GM21447 (cell line): ENCODE measurements around the gene ZNF467.

Experiments
- ATAC-seq: cut with Tn5 transposase; IDR thresholded peaks from one replicate; pipeline ENCODE4 v1.9.1; 2021; ENCODE audit not compliant: unreplicated experiment

Gene ZNF467

DNA sequence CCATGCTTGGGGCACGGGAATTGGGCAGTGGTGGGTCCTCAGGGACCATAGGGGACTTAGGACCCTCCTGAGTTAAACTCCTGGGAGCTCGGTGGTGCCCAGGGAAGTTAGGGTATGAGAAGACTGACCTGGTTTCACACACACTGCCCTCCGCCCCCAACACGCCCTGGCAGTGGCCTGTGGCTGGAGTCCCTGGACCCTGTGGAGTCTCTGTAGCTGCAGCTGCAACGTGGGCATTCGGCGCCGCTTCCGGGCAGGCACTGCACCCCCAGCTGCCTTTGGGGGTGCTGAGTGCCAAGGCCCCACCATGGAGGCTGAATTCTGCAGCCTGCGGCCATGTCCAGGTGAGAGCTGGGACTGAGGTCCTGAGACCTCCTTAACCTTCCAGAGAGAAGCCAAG lies 34.9 kb upstream of the ZNF467 start:
- ATAC-seq = no peak

DNA sequence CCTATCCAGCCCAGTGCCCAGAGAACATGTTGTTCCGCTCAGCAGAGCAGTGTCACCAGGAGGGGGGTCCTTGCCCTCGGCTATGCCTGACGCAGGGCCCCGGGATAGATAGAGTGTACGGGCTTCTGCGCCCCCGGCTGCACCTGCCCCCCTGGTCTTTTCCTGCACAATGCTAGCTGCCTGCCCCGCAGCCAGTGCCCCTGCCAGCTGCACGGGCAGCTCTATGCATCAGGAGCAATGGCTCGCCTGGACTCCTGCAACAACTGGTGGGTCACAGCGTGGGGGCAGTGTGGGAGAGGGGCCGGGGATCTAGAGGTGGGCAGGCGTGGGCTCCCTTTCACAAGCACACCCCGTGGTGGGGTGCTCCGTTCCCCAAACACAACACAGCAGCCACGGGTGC lies 33.3 kb upstream of the ZNF467 start:
- no peak for ATAC-seq

DNA sequence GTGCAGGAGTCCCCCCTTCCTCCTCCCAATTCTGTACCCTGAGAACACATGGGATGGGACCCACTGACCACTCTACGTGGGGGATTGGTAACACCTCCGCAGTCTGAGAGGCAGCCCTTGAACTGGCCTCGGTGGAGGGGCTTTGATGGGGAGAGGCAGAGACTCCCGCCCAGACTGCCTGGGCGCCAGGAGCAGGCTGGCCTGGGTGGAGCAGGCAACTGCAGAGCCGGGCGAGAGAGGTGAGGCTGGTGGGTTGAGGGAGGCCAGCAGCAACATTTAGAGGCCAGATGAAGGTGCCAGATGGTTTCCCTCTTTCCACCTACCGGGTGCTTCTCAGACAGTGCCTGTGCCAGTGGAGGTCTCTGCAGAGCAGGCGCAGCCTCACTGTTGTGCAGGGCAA lies 30.7 kb upstream of the ZNF467 start:
- ATAC-seq = no peak

DNA sequence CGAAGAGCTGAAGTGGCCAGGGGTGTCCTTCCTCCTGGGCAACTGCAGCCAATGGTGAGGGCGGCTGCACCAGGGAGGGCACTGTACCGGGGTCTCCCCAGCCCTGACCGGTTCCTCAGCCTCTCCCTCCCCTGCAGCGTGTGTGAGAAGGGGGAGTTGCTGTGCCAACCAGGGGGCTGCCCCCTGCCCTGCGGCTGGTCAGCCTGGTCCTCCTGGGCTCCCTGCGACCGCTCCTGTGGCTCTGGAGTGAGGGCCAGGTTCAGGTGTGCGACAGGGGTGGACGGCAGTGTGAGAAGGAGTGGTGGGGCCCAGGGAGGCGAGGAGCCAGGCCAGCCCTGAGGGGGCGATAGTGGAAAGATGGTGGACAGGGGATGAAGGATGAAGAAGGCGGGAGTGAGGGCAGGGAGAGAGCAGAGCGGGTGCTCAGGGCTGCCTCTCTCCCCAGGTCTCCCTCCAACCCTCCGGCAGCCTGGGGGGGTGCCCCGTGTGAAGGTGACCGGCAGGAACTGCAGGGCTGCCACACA lies 30.2 kb upstream of the ZNF467 start:
- ATAC-seq = no peak

DNA sequence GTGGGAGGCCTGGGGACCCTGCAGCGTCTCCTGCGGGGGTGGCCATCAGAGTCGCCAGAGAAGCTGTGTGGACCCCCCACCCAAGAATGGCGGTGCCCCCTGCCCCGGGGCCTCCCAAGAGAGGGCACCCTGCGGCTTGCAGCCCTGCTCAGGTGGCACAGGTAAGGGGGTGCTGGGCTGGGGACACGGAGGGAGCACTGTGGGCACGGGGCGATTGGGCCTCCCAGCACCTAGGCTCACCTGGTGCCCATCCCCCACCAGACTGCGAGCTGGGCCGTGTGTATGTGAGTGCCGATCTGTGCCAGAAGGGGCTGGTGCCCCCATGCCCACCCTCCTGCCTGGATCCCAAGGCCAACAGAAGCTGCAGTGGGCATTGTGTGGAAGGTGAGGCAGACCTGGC lies 29.6 kb upstream of the ZNF467 start:
- ATAC-seq = no peak

DNA sequence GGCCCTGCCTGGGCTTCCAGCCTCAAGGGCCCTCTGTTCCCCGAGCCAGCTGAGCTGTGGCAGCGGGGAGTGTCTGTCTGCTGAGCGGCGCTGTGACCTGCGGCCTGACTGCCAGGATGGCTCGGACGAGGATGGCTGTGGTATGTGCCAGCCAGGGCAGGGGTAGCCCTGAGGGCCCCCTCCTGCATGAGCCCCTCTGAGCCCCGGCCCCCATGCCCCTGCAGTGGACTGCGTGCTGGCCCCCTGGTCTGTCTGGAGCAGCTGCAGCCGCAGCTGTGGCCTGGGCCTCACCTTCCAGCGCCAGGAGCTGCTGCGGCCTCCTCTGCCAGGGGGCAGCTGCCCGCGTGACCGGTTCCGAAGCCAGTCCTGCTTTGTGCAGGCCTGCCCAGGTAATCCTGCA lies 28.4 kb upstream of the ZNF467 start:
- ATAC-seq = no peak

DNA sequence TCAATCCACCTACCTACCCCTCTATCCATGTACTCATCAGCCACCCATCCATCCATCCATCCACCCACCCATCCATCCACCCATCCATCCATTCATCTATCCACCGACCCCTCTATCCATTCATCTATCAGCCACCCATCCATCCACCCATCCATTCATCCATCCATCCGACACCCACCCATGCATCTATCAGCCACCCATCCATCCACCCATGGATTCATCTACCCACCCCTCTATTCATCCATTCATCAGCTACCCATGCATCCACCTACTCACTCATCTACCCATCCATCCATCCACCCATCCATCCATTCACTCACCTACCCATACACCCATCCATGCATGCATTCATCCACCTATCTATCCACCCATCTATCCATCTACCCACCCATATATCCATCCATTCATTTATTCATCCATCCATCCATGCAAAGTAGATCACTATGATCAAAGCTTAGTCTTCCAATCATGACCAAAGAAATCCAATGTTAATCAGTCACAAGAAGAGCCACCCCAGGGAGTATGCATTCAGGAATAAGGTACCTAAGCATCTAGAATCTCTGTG lies 27.7 kb upstream of the ZNF467 start:
- ATAC-seq = no peak

DNA sequence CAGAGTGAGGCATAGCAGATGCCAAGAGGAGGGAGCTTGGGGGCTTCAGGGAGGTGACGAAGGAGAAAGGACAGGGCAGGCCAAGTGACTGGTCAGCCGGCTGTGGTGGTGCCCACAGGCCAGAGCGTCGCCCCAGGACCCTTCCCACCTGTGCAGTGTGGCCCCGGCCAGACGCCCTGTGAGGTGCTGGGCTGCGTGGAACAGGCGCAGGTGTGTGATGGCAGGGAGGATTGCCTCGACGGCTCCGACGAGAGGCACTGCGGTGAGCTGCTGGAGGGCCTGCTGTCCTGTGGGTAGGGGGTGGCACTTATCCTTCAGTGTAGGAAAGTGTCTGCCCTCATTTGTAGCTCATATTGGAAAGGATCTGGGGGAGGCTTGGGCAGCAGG lies 26.8 kb upstream of the ZNF467 start:
- ATAC-seq = no peak

DNA sequence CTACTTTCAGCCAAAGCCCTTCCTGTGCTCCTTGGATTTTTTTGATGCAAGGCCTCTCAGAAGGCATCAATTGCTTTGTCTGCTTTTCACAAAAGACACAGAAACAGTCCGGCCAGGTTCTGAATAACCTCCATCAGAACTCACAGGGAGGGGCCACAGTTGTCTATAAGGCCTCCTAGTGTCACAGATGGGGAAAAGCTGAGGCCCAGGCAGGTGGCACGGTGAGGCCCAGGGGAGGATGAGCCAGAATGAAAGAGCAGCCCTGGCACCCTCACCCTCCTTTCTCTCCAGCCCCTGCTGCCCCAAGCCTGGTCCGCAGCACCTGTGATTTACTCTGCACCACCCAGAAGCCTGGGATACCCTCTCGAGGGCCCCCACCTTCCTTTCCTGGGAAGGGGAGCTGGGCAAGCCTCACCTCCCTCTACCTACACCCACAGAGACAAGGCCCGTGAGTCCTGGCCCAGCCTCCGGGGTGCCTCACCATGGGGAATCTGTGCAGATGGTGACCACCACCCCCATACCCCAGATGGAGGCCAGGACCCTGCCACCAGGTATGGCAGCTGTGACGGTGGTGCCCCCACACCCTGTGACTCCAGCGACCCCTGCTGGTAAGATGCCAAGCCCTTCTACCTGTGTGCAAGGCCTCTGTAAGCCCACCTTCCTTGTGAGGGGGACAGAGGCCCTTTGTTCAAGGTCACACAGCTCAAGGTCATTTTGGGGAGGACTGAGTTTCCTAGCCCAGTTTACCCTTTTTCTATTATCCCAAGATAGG lies 26.2 kb upstream of the ZNF467 start:
- ATAC-seq = no peak

DNA sequence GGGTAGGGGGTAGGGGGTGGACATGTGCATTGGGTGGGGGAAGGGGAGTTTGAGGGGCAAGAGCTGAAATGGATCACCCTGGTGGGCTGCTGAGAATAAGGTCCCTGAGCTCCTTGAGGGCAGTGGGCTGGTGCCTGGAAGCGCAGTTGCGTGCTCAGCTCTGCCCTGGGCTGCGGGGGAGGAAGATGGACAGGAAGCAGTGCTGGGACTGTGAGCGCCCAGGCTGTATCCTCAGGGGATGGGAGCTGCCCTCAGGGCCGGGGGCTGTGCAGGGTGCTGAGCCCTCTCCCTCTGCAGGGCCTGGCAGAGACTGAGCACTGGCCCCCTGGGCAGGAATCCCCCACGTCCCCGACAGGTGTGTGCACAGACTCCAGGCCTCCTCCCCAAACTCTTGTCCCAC lies 24.4 kb upstream of the ZNF467 start:
- no peak for ATAC-seq

DNA sequence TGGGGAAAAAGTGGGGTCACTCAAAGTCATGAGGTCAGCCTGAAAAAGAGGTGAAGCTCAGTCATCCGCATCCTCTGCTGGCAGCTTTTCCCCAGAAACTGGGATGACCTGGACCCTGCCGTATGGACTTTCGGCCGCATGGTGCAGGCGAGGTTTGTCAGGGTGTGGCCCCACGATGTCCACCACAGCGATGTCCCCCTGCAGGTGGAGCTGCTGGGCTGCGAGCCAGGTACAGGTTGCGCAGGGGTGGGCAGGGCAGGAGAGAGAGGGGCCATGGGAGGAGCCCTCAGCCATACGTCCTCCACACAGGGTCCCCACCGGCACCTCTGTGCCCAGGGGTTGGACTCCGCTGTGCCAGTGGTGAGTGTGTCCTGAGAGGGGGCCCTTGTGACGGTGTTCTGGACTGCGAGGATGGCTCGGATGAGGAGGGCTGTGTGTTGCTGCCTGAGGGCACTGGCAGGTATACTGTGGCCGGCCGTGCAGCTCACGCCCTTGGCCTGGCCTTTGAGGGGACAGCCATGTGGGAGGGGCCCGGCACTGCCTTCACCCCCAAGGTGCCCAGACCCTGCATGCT lies 23.0 kb upstream of the ZNF467 start:
- ATAC-seq = no peak

DNA sequence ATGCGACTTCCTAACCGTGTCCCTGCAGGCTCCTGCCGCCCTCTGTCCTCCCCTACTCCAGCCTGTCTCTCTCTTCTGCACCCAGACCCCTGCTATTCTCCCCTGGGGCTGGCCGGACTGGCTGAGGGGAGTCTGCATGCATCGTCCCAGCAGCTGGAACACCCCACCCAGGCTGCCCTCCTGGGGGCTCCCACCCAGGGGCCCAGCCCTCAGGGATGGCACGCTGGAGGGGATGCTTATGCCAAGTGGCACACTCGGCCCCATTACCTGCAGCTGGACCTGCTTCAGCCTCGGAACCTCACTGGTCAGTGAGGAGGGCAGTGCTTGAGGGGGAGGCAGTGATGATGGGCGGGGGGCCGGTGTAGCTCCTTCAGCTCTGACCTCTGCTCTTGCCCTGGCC lies 21.7 kb upstream of the ZNF467 start:
- no peak for ATAC-seq

DNA sequence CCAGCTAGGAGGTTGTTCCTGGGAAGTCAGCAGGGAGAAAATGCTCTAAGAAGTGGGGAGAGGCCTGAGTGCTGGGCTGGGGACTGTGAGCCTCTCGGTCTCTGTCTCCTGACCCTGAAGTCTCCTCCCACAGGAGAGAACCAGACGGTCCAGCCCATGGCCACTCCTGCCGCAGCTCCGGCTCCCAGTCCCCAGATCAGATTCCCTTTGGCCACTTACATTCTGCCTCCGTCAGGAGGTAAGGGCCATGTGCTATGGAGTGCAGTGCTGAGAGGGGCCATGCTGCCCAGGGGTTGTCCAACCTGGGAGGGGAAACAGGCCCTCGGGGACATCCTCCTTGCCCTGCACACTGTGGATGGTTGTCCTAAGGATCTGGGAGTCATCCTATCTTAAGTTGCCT lies 21.3 kb upstream of the ZNF467 start:
- ATAC-seq = no peak

DNA sequence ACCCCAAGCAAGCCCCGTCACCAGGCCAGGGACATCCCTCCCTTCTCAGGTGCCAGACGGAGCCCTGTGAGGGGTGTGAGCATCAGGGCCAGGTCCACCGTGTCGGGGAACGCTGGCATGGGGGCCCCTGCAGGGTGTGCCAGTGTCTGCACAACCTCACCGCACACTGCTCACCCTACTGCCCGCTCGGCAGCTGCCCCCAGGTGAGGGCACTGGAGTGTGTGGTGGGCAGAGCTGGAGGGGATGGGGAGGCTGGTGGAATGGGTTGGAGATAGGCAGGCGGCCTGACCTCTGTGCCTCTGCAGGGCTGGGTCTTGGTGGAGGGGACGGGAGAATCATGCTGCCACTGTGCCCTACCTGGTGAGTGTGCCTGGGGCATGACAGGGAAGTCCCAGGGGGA lies 19.9 kb upstream of the ZNF467 start:
- ATAC-seq = no peak

DNA sequence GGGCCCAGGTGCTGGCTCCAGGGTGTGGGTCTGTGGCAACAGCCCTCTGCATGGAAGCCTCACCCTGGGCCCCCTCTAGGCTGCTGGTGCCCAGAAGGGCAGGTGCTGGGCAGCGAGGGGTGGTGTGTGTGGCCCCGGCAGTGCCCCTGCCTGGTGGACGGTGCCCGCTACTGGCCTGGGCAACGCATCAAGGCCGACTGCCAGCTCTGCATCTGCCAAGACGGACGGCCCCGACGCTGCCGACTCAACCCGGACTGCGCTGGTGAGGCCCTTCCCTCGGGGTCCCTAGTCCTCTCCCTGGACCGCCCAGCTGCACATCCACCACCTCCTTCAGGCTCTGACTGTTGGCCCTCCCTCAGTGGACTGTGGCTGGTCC lies 18.8 kb upstream of the ZNF467 start:
- no peak for ATAC-seq

DNA sequence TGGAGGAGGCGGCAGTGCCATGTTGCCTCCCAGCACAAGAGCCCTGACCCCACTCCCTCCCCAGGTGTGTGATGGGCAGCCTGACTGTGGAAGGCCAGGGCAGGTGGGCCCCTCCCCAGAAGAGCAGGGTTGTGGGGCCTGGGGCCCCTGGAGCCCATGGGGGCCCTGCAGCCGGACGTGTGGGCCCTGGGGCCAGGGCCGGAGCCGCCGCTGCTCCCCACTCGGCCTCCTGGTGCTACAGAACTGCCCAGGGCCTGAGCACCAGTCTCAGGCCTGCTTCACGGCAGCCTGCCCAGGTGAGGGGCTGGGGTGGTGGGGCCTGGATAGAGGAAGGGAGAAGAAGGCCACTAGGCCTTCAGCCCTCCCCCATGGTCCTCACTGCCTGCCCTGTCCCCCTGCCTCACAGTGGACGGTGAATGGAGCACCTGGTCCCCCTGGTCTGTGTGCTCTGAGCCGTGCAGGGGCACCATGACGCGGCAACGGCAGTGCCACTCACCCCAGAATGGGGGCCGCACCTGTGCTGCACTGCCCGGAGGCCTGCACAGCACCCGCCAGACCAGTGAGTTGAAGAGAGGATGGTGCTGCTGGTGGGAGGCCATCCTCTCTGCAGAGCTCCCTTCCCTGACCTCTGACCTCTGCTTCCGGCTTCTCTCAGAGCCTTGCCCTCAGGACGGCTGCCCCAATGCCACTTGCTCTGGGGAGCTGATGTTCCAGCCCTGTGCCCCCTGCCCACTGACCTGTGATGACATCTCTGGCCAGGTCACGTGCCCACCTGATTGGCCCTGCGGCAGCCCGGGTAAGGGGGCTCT lies 18.2 kb upstream of the ZNF467 start:
- ATAC-seq = no peak

DNA sequence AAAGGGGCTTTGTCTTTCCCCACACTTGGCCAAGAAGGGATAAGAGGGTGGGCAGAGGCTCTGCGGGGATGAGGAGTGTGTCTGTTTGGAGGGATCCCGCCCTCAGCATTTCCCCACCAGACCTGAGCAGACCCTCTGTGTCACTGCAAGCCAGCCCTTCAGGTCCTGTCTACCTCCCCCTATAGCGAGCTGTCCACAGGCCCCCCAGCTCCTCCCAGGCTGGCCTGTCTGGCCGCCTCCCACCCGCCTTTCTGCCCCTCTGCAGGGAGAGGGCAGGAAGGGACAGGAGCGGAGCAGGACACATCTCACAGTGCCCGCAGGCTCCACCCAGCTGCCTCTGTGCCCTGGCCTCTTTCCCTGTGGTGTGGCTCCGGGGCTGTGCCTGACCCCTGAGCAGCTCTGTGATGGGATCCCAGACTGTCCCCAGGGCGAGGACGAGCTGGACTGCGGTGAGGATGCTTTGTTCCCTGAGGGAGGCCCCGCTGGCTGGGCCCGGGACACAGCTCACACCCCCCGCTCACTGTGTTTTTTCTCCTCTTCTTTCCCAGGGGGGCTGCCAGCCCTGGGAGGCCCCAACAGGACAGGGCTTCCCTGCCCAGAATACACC lies 17.5 kb upstream of the ZNF467 start:
- ATAC-seq = no peak

DNA sequence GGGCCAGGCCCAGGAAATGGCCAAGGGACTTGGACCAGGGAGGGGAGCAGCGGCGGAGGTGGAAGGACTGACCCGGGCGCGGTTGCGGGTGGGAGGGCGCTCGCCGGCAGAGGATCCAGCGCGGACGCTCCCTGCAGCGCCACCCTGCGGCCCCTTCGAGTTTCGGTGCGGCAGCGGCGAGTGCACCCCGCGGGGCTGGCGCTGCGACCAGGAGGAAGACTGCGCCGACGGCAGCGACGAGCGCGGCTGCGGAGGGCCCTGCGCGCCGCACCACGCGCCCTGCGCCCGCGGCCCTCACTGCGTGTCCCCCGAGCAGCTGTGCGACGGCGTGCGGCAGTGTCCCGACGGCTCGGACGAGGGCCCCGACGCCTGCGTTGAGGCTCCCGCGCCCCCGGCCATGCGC lies 16.8 kb upstream of the ZNF467 start:
- ATAC-seq = no peak

DNA sequence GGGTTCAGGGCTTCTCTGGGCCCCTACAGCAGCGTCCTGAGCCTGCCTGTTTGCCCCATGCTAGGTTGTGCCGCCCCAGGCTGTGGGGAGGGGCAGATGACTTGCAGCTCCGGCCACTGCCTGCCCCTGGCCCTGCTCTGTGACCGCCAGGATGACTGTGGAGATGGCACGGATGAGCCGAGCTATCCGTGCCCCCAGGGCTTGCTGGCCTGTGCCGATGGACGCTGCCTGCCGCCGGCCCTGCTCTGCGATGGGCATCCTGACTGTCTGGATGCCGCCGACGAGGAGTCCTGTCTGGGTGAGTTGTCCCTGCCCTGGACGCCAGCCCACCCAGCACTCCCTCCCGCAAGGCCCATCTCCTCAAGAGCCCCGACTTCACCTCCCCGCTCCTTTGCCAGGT lies 15.7 kb upstream of the ZNF467 start:
- ATAC-seq = no peak

DNA sequence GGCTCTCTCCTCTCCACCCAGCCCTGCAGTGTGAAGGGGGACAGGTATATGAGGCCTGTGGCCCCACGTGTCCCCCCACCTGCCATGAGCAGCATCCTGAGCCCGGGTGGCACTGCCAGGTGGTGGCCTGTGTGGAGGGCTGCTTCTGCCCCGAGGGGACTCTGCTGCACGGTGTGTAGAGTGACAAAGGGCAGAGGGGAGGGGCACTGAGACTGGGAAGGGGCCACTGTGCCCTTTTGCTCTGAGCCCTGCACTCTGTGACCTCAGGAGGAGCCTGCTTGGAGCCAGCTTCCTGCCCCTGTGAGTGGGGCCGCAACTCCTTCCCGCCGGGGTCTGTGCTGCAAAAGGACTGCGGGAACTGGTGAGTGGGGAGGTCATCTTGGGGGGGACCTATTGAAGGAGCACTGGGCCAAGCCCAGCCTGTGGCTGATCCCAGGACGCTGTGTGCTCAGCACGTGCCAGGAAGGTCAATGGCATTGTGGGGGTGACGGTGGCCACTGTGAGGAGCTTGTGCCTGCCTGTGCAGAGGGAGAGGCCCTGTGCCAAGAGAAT lies 15.0 kb upstream of the ZNF467 start:
- no peak for ATAC-seq
